Measurements from ENCODE around the gene GLOD5. TPM values are rescaled to one million over a fixed set of nuclear protein-coding genes. Genes with fewer than 3 reads are reported as not detected.

Gene GLOD5
- total RNA-seq, 4 donors from 2014 or later: 15.2 to 15.3 TPM; not detected in 2

DNA sequence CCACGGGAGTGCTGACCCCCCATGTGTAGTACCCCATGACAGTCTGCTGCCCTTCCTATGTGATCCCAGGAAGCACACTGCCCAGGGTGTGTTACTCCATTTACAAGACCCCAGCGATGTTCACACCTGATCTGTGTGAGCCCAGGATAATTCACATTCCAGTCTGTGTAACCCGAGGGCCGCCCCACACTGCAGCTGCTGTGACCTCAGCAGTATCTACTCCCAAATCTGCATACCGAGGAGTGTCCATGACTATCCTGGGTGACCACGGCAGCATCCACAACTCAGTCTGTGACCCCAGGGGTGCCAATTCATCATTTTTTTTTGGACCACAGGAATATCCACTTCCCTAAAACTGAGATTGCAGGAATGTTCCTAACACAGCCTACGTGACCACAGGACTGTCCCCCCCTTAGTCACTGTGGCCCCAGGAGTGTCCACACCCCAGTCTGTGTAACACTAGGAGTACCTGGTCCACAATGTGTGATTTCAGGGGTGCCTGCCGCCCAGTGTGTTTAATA is 7.8 kb upstream of the GLOD5 start:
- TF ChIP-seq, protein P1, sequence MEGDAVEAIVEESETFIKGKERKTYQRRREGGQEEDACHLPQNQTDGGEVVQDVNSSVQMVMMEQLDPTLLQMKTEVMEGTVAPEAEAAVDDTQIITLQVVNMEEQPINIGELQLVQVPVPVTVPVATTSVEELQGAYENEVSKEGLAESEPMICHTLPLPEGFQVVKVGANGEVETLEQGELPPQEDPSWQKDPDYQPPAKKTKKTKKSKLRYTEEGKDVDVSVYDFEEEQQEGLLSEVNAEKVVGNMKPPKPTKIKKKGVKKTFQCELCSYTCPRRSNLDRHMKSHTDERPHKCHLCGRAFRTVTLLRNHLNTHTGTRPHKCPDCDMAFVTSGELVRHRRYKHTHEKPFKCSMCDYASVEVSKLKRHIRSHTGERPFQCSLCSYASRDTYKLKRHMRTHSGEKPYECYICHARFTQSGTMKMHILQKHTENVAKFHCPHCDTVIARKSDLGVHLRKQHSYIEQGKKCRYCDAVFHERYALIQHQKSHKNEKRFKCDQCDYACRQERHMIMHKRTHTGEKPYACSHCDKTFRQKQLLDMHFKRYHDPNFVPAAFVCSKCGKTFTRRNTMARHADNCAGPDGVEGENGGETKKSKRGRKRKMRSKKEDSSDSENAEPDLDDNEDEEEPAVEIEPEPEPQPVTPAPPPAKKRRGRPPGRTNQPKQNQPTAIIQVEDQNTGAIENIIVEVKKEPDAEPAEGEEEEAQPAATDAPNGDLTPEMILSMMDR (IDR thresholded peaks at IDR 0.05): no peak
- TF ChIP-seq POLR2A (IDR thresholded peaks at IDR 0.05): no peak

GRCh38 chrX:48754238-48754637 is 7.3 kb upstream of the GLOD5 start:
- H3K4me1 ChIP-seq: no peaks in the 10 kb centered on the region
- H3K9me3 ChIP-seq: no peaks in the 10 kb centered on the region
- TF ChIP-seq POLR2A (IDR thresholded peaks at IDR 0.05): no peak
- TF ChIP-seq, protein P1 (IDR thresholded peaks at IDR 0.05): no peak
- no peak overlapping the region for H3K4me3 ChIP-seq
- H3K36me3 ChIP-seq: no peaks in the 10 kb centered on the region
- H3K27me3 ChIP-seq: no peaks in the 10 kb centered on the region
- DNase-seq: no peak
- H3K27ac ChIP-seq: no peak overlapping the region

More for the DNA sequence above, 7.8 kb upstream of the GLOD5 start:
- Histone ChIP-seq H3K27ac (no peak overlapping the region), H3K9me3 (no peaks in the 10 kb centered on the region), H3K4me1 (no peaks in the 10 kb centered on the region), H3K36me3 (no peaks in the 10 kb centered on the region), H3K27me3 (no peaks in the 10 kb centered on the region), H3K4me3 (no peak overlapping the region)
- no peak for DNase-seq

GRCh38 chrX:48769230-48769629 is 7.7 kb downstream of the GLOD5 start:
- Histone ChIP-seq H3K9me3 (no peaks in the 10 kb centered on the region), H3K27ac (no peak overlapping the region), H3K4me3 (no peak overlapping the region), H3K4me1 (no peaks in the 10 kb centered on the region), H3K36me3 (no peaks in the 10 kb centered on the region), H3K27me3 (no peaks in the 10 kb centered on the region)
- DNase-seq: no peak
- no peak for TF ChIP-seq POLR2A (IDR thresholded peaks at IDR 0.05)
- TF ChIP-seq, protein P1 (IDR thresholded peaks at IDR 0.05): no peak

DNA sequence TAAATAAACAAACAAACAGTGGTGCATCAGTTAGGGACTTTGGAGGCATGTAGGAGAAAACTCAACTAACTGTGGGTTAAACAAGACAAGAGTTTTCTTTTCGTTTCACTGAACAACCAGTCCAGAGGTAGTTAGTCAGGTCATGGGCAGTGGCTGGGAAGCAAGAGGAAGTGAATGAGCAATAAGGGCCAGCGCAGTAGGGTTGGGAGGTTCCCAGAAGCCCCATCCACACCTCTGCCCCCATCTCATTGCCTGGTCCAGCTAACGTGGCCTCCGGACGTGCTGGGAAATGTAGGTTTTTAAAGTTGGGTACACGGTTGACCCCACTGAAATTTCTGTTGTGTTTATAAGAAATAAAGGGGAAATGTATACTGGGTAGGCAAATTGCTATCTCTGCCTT is 8.7 kb downstream of the GLOD5 start:
- H3K9me3 ChIP-seq: no peaks in the 10 kb centered on the region
- DNase-seq: no peak
- TF ChIP-seq, protein P1 (IDR thresholded peaks at IDR 0.05): no peak
- TF ChIP-seq POLR2A (IDR thresholded peaks at IDR 0.05): no peak
- H3K27ac ChIP-seq: no peak overlapping the region
- no peaks in the 10 kb centered on the region for H3K27me3 ChIP-seq
- H3K4me1 ChIP-seq: no peaks in the 10 kb centered on the region
- H3K36me3 ChIP-seq: no peaks in the 10 kb centered on the region
- no peak overlapping the region for H3K4me3 ChIP-seq

DNA sequence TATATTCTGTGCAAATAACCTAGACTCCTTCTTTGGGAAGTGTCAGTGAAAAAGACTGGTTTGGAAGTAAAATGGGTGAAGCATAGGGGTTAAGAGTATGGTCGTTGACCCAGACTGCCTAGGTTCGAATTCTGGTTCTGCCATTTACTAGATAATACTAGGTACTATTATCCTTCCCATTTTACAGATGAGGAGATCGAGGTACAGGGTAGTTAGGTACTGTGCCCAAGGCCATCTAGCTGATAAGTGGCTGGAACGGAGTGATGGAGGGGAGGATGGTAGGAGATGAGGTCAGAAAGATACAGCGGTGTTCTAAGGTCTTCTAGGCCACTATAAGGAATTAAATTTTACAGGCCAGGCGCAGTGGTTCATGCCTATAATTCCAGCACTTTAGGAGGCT is 11.1 kb downstream of the GLOD5 start:
- no peak for DNase-seq
- no peak overlapping the region for H3K4me3 ChIP-seq
- no peaks in the 10 kb centered on the region for H3K36me3 ChIP-seq
- no peak overlapping the region for H3K27ac ChIP-seq
- H3K9me3 ChIP-seq: no peaks in the 10 kb centered on the region
- TF ChIP-seq, protein P1 (IDR thresholded peaks at IDR 0.05): no peak
- no peak for TF ChIP-seq POLR2A (IDR thresholded peaks at IDR 0.05)
- no peaks in the 10 kb centered on the region for H3K27me3 ChIP-seq
- no peaks in the 10 kb centered on the region for H3K4me1 ChIP-seq

All from Peyer's patch (tissue), 4 donors.